Prostate gland (tissue), 2 donors: ENCODE results near the gene PPP1R7.

Experiments used
- CTCF ChIP-seq, 4 experiments: fragments of 200-600 bp in 2 of 4; fragments of 450-650 bp in 2 of 4; sonication (generic) in 2 of 4; IDR thresholded peaks; 1 replicate in 3 of 4; 2 replicates in 1 of 4; pipeline ENCODE4 v1.5.1; 2016 to 2019; ENCODE audit warnings: antibody characterized with exemption in 4 of 4, mild to moderate bottlenecking in 2 of 4, moderate library complexity in 2 of 4
- POLR2A ChIP-seq: fragments of 450-650 bp; IDR thresholded peaks from one replicate; pipeline ENCODE4 v1.6.1; 2016; ENCODE audit warnings: antibody characterized with exemption, mild to moderate bottlenecking

- no peak for TF ChIP-seq CTCF (IDR thresholded peaks at IDR 0.05)
- TF ChIP-seq POLR2A, result no peak
These were observed 13.4 kb downstream of the PPP1R7 start for GRCh38 chr2:241163601-241164118.
